Caco-2 (cell line): ENCODE results near the gene NCBP2L. TPM values are rescaled to one million over a fixed set of nuclear protein-coding genes. Genes with fewer than 3 reads are reported as not detected.

Experiments
- BruUV-seq: library from RNA; stranded (reverse); fragments of 400-500 nt; replicated peaks from 2 replicates; lab custom pipeline; 2021; lab: Mats Ljungman, UMichigan
- CTCF ChIA-PET: fragments of 300-600 bp; sonication (Branson Sonifier 250); formaldehyde crosslinking; loops from one replicate; lab custom pipeline; 2022; ENCODE audit warnings: antibody characterized with exemption; lab: Charles Lee
- POLR2A ChIA-PET: fragments of 300-600 bp; sonication (Branson Sonifier 250); formaldehyde crosslinking; loops from one replicate; lab custom pipeline; 2022; ENCODE audit warnings: antibody characterized with exemption; lab: Charles Lee
- DNase-seq, 2 experiments: peaks; one replicate each; pipeline versions ENCODE4 v3.0.0 to v3.0.0-alpha.2; 2020 to 2022
- H3K27me3 ChIP-seq: replicated peaks from 2 replicates; pipeline ENCODE4 v1.6.0; 2011; ENCODE audit warnings: low read length; ENCODE audit not compliant: control insufficient read depth, insufficient read depth
- H3K36me3 ChIP-seq: 2 replicates; pipeline ENCODE4 v1.5.1; 2011; ENCODE audit warnings: low read length; ENCODE audit not compliant: control insufficient read depth, insufficient read depth
- H3K4me1 ChIP-seq: fragments of 250-450 bp; sonication (Bioruptor Pico); 2 replicates; pipeline ENCODE4 v1.5.1; 2020; ENCODE audit warnings: mild to moderate bottlenecking
- H3K4me3 ChIP-seq: 2 replicates; pipeline ENCODE4 v1.5.1; 2011; ENCODE audit warnings: low read depth, mild to moderate bottlenecking, control low read depth, low read length
- H3K9me3 ChIP-seq: fragments of 250-450 bp; sonication (Bioruptor Pico); 2 replicates; pipeline ENCODE4 v1.5.1; 2020; ENCODE audit warnings: mild to moderate bottlenecking, moderate library complexity
- H3K27ac Mint-ChIP-seq: one replicate; pipeline ENCODE4 v1.8.0; 2022; ENCODE audit warnings: mixed read lengths; ENCODE audit not compliant: unreplicated experiment
- H3K27me3 Mint-ChIP-seq: one replicate; pipeline ENCODE4 v1.8.0; 2022; ENCODE audit warnings: mixed read lengths; ENCODE audit not compliant: insufficient read depth, unreplicated experiment
- H3K36me3 Mint-ChIP-seq: one replicate; pipeline ENCODE4 v1.8.0; 2022; ENCODE audit warnings: mild to moderate bottlenecking, mixed read lengths; ENCODE audit not compliant: insufficient read depth, unreplicated experiment
- H3K4me1 Mint-ChIP-seq: one replicate; pipeline ENCODE4 v1.8.0; 2022; ENCODE audit warnings: low read depth, mixed read lengths; ENCODE audit not compliant: unreplicated experiment
- H3K4me3 Mint-ChIP-seq: one replicate; pipeline ENCODE4 v1.8.0; 2022; ENCODE audit warnings: mild to moderate bottlenecking, moderate library complexity, mixed read lengths; ENCODE audit not compliant: unreplicated experiment
- H3K9me3 Mint-ChIP-seq: one replicate; pipeline ENCODE4 v1.8.0; 2022; ENCODE audit warnings: mixed read lengths; ENCODE audit not compliant: unreplicated experiment
- intact Hi-C: fragments of 100-400 bp; cut with micrococcal nuclease; formaldehyde crosslinking; loops from one replicate; pipeline ENCODE4 v1.10.0; 2022; ENCODE audit not compliant: unreplicated experiment
- total RNA-seq: library from RNA; stranded (reverse); gene quantifications from 2 replicates; pipeline ENCODE4 v1.2.3, GENCODE V29; 2022
- TF ChIP-seq, protein P1 (sequence below), 2 experiments: fragments of 200-600 bp in 1 of 2; IDR thresholded peaks; 1 replicate in 1 of 2; 2 replicates in 1 of 2; pipeline versions ENCODE4 v1.5.1 to v1.8.0; 2011 to 2022; ENCODE audit warnings: antibody characterized with exemption in 1 of 2, control low read depth in 1 of 2, inconsistent platforms in 1 of 2, low read depth in 1 of 2, low read length in 1 of 2, mild to moderate bottlenecking in 1 of 2, moderate library complexity in 1 of 2; ENCODE audit not compliant: insufficient read depth in 1 of 2, severe bottlenecking in 1 of 2, unreplicated experiment in 1 of 2

The NCBP2L gene
- total RNA-seq, 1 experiment from 2014 or later = not detected

DNA sequence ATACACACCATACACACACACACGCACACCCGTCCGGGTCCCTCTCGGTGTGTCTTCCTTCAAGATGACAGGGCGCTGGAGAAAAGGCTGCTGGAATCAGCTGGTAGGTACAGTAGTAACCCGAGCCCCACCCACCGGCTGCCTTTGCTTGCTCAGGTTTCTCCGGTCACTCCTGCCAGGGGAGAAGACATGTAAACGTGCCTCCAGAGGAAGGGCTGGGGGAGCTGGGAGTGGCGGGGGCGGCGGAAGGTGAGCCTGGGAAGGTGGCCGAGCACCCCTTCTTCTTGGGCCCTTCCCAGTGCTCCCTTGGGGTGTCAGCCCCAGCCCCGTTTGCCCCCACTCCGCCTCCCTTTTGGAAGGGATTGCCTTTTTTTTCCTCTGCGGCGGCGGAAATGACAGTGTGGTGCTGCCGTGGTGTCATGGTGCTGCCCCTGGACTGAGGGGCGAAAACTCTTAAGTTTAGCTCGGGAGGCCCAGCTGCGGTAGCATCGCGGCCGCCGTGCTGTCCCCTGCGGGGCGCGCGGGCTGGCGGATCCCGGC, 48.2 kb downstream of the NCBP2L start, which contains the start of gene MID2:
MID2 (plus strand) TSS at position 169 of the 540 bp plus-strand sequence. CDS start 561 bp downstream, outside the sequence.
- Mint-ChIP-seq H3K4me1 (peaks cover 6% of the 10 kb centered on the region), H3K4me3 (peak within 1 kb of the TSS; percentile 72), H3K36me3 (no peaks in the 10 kb centered on the region), H3K27ac (no peak within 1 kb of the TSS), H3K27me3 (peaks cover 13% of the 10 kb centered on the region), H3K9me3 (no peaks in the 10 kb centered on the region)
- H3K27me3 ChIP-seq = no peaks in the 10 kb centered on the region
- intact Hi-C loops = no loop called here
- H3K36me3 ChIP-seq = no peaks in the 10 kb centered on the region
- BruUV-seq = no TSS peak
- ChIA-PET POLR2A (no interaction called here), CTCF (no interaction called here)
- no peaks in the 10 kb centered on the region for H3K4me1 ChIP-seq
- no peaks in the 10 kb centered on the region for H3K9me3 ChIP-seq
- H3K4me3 ChIP-seq = peak within 1 kb of the TSS; percentile 50
- peak; percentile 43 to 55 for DNase-seq
- TF ChIP-seq, protein P1, sequence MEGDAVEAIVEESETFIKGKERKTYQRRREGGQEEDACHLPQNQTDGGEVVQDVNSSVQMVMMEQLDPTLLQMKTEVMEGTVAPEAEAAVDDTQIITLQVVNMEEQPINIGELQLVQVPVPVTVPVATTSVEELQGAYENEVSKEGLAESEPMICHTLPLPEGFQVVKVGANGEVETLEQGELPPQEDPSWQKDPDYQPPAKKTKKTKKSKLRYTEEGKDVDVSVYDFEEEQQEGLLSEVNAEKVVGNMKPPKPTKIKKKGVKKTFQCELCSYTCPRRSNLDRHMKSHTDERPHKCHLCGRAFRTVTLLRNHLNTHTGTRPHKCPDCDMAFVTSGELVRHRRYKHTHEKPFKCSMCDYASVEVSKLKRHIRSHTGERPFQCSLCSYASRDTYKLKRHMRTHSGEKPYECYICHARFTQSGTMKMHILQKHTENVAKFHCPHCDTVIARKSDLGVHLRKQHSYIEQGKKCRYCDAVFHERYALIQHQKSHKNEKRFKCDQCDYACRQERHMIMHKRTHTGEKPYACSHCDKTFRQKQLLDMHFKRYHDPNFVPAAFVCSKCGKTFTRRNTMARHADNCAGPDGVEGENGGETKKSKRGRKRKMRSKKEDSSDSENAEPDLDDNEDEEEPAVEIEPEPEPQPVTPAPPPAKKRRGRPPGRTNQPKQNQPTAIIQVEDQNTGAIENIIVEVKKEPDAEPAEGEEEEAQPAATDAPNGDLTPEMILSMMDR (IDR thresholded peaks at IDR 0.05; ENCODE audit: insufficient read depth in 1 of 2, low read depth in 1 of 2, low read length in 1 of 2, severe bottlenecking in 1 of 2, unreplicated experiment in 1 of 2) = no peak

DNA sequence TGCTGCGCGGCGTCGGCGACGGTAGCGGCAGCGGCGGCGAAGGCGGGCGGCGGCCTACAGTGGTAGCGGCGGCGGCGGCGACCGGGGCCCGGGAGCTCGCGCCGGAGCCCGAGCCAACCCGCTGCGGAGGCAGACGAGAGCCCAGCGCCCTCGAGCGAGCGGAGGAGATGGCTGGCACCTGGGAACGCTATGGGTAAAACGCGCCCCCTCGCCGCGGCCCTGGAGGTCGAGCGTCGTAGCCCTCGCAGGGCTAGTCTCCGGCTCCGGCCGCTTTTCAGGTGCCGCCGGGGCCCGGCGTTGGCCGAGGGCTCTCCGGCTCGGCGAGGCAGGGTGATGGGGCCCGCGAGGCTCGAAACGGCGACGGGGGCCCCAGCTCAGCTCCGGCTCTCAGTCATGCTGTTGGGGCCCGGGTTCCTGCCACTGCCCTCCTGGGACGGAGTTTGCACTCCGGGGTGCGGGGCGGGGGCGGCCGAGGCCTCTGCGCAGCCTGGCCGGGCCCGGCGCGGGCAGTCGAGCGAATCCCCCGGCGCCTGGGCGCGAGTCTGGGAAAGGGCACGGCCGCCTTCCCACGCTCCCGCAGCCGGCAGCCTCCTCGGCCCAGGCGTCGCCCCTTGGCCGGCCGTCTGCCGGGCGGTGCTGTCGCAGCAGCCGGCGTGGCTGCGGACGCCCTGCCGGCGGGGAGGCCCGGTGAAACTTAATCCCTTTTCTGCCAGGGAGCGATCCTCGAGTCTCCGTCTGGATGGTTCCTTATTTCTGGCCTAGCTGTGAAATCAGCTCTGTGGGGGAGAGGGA, 48.9 kb downstream of the NCBP2L start:
- no peaks in the 10 kb centered on the region for H3K36me3 Mint-ChIP-seq
- POLR2A ChIA-PET = no interaction called here
- H3K4me3 Mint-ChIP-seq = peak overlapping the region; percentile 72

More for the DNA sequence above, 48.9 kb downstream of the NCBP2L start:
- peak overlapping the region; percentile 50 for H3K4me3 ChIP-seq
- intact Hi-C loops = no loop called here
- H3K36me3 ChIP-seq = no peaks in the 10 kb centered on the region
- CTCF ChIA-PET = no interaction called here
- no peaks in the 10 kb centered on the region for H3K4me1 ChIP-seq
- BruUV-seq = no TSS peak
- no peaks in the 10 kb centered on the region for H3K27me3 ChIP-seq
- Mint-ChIP-seq H3K27ac (no peak overlapping the region), H3K27me3 (peaks cover 14% of the 10 kb centered on the region), H3K9me3 (no peaks in the 10 kb centered on the region), H3K4me1 (peaks cover 6% of the 10 kb centered on the region)
- DNase-seq = peak in 1 of 2 experiments; percentile 34
- TF ChIP-seq, protein P1 (IDR thresholded peaks at IDR 0.05; ENCODE audit: insufficient read depth in 1 of 2, low read depth in 1 of 2, low read length in 1 of 2, severe bottlenecking in 1 of 2, unreplicated experiment in 1 of 2) = no peak
- H3K9me3 ChIP-seq = no peaks in the 10 kb centered on the region
